GM10248 (cell line): ENCODE results near the gene SHC2.

Experiments used
- CTCF ChIA-PET: fragments of 300-600 bp; sonication (Branson Sonifier 250); formaldehyde crosslinking; extraction: SDS; loops from one replicate; lab custom pipeline; 2021; ENCODE audit warnings: antibody characterized with exemption; lab: Yijun Ruan, JAX
- POLR2A ChIA-PET: fragments of 350-650 bp; sonication (Branson Sonifier 250); formaldehyde crosslinking; extraction: SDS; loops from one replicate; lab custom pipeline; 2020; ENCODE audit warnings: antibody characterized with exemption; lab: Yijun Ruan, JAX
- DNase-seq: peaks from one replicate; pipeline ENCODE4 v3.0.0; 2012; ENCODE audit errors: extremely low spot score
- CTCF ChIP-seq: IDR thresholded peaks from 2 replicates; pipeline ENCODE4 v1.5.1; 2012; ENCODE audit warnings: mild to moderate bottlenecking, low read depth; ENCODE audit errors: extremely low read depth, missing control alignments, control extremely low read depth

The SHC2 gene

GRCh38 chr19:492091-492531 lies 31.3 kb upstream of the SHC2 start:
- TF ChIP-seq CTCF: no peak
- POLR2A ChIA-PET: no interaction called here
- CTCF ChIA-PET: interaction anchor here (2.3 to 2.6 kb wide), 2 partner anchors 14 to 18 kb away, joined by 7 to 14 read pairs; no protein-coding TSS in a partner anchor
- no peak for DNase-seq

DNA sequence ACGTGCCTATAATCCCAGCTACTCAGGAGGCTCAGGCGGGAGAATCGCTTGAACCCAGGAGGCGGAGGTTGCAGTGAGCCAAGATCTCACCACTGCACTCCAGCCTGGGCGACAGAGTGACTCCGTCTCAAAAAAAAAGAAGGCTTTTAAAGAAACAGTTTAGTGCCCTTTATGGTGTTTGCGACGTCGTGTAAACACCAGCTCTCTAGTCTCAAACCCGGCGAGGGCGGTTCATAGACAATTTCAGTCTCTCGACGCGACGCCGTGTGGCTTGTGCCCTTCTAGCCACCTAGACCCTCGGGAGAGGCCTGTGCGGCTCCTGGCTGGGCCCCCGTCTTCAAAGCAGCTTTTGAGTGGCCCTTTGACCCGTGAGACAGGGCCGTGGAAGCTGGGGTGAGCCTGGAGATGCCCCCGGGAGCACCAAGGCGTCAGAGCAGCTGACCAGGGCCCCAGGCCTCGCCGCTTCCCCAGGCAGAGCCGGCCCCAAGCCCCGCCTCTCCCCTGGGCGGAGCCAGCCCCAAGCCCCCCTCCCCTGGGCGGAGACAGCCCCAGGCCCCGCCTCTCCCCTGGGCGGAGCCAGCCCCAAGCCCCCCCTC lies 30.4 kb upstream of the SHC2 start:
- no peak for DNase-seq
- ChIA-PET CTCF (interaction anchor here (1.2 to 2.6 kb wide), 3 partner anchors 15 to 244 kb away, joined by 3 to 14 read pairs (median 7); no protein-coding TSS in a partner anchor), POLR2A (no interaction called here)
- TF ChIP-seq CTCF: no peak

DNA sequence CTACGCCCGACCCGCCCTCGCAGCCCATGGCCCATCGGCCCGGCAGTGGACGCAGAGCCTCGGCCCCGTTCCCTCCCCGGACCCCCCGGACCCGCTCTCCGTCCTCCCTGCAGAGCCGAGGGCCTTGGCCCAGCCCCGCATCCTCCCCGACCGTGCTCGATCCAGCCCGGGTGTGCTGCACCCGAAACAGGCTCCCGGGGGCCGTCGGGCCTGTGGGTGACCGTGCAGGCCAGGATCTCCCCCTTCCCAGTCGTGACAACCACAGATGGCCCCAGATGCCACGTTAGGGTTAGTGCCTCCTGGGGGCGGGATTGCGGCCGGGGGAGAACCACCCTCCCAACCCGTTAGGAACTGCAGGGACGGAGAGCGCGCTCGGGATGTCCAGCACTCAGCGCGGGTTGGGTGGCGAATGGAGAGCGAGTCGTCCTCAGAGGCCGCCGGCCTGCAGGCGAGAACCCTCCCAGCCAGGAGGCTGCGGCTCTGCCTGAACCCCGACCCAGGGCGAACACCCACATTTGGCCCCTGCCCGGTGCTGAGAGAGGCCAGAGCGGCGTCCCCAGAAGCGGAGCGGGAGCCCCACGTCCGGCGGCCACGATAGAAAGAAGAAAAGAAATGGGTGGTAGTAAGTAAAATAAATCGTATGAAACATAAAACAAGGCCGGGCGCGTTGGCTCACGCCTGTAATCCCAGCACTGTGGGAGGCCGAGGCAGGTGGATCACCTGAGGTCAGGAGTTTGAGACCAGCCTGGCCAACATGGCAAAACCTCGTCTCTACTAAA lies 28.8 kb upstream of the SHC2 start:
- ChIA-PET CTCF (interaction anchor here (0.9 to 1.0 kb wide), 3 partner anchors 17 to 32 kb away, joined by 3 to 7 read pairs (median 6); no protein-coding TSS in a partner anchor), POLR2A (interaction anchor here (0.9 kb wide), 1 partner anchor 17 kb away, joined by 10 read pairs; no protein-coding TSS in a partner anchor)
- DNase-seq: no peak
- TF ChIP-seq CTCF: no peak

DNA sequence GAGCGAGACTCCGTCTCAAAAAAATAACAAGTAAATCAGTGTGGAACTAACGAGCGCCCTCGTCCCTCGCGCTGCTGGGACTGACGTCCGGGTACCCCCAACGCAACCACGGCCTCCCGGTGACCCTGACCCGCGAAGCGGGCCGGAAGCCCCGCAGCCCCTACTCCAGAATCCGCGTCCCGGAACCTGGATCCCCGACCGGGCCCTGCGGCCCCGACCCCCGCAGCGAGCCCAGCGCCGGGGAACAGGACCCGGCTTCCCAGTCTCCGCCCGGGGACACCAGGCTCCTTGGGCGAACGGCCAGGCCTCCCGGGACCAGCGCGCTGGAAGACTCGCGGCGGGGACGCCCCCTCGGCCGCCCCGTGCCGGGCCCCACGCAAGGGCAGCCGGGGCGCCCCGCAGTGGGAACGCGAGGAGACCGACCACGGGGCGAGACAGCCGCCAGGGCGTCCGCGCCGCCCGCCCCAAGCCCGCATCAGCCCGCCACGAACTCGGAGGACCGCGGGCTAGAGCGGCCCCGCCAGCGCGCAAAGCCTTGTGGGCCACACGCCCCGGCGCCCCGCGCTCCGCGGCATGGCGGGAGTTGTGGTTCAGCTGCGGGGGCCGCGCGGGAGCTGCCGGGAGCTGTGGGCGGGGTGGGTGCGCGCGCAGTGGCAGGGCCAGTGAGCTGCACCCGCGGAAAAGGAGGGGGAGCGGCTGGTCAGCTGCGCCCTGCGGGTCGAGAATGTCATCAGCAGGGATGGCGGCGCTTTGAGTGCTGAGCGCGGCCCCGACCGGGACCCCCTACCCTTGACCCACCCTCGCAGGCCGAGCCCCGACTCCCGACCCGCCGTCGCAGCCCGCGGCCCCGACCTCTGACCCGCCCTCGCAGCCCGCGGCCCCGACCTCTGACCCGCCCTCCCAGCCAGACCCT lies 27.9 kb upstream of the SHC2 start:
- ChIA-PET POLR2A (interaction anchor here (0.9 kb wide), 1 partner anchor 18 kb away, joined by 10 read pairs; no protein-coding TSS in a partner anchor), CTCF (interaction anchor here (0.9 to 1.8 kb wide), 5 partner anchors 18 to 33 kb away, joined by 3 to 7 read pairs (median 6); no protein-coding TSS in a partner anchor)
- no peak for TF ChIP-seq CTCF
- DNase-seq: peak; percentile 97

DNA sequence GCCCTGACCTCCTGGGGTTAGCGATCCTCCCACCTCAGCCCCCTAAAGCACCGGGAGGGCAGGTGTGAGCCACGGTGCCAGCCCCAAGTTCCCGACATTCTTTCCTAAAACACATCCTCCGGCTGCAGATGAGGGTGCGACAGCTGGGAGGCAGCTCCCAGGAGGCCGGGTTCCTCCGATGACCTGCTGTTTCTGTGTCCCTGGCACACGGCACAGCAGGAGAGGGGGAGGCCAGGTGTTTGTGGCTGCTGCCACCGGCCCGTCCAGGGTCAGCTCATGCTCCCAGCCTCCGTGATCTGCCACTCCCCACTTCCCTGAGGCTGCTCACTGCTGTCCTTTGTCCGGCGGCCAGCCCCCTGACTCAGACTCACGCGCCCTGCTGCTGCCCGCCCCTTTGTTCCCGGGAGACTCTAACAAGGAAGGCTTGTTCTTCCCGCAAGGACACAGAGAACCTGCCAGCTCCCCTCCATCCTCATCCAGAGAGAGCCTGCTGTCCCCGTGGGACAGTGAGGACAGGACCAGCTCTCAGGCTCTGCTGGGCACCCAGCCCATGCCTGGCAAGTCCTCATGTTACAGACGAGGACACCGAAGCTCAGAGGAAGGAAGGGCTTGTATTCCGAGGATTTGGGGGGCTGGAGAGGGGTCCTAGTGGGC lies 24.9 kb upstream of the SHC2 start:
- TF ChIP-seq CTCF: no peak
- no peak for DNase-seq
- CTCF ChIA-PET: interaction anchor here (1.4 kb wide), 1 partner anchor 21 kb away, joined by 5 read pairs; no protein-coding TSS in a partner anchor
- POLR2A ChIA-PET: no interaction called here

GRCh38 chr19:485077-485476 lies 24.2 kb upstream of the SHC2 start:
- DNase-seq: no peak
- ChIA-PET POLR2A (no interaction called here), CTCF (interaction anchor here (1.4 kb wide), 1 partner anchor 21 kb away, joined by 5 read pairs; no protein-coding TSS in a partner anchor)
- no peak for TF ChIP-seq CTCF
